ENCODE results near the gene CAMK4.

DNA sequence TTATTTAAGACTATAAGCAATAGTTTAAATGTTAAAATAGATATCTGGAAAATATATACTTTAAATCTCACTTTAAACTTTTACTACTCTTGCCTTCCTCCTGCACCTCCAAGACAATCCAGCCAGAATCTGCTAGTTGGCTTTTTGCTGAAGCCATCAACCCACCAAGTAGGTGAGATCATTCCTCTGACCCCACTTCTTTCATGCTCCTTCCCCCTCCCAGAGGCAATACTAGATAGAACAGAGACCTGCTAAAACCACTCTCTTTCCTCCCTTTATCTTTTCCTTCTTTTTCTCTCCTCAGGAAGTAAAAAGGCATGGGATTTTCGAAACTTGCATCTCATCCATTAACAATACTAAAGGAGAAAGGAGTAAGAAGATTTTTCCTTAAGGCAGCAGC, 30.1 kb upstream of the CAMK4 start:
- TF ChIP-seq SUZ12 (IDR thresholded peaks at IDR 0.05) (no peak), SP1 (IDR thresholded peaks at IDR 0.05) (no peak), FOXK2 (IDR thresholded peaks at IDR 0.05) (no peak), LEF1 (IDR thresholded peaks at IDR 0.05; ENCODE audit: borderline replicate concordance) (no peak)
- TF ChIP-seq, protein P1, sequence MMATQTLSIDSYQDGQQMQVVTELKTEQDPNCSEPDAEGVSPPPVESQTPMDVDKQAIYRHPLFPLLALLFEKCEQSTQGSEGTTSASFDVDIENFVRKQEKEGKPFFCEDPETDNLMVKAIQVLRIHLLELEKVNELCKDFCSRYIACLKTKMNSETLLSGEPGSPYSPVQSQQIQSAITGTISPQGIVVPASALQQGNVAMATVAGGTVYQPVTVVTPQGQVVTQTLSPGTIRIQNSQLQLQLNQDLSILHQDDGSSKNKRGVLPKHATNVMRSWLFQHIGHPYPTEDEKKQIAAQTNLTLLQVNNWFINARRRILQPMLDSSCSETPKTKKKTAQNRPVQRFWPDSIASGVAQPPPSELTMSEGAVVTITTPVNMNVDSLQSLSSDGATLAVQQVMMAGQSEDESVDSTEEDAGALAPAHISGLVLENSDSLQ (IDR thresholded peaks at IDR 0.05) = no peak

All from HEK293T (cell line).